Measurements from ENCODE around the gene L3HYPDH.

The L3HYPDH gene

DNA sequence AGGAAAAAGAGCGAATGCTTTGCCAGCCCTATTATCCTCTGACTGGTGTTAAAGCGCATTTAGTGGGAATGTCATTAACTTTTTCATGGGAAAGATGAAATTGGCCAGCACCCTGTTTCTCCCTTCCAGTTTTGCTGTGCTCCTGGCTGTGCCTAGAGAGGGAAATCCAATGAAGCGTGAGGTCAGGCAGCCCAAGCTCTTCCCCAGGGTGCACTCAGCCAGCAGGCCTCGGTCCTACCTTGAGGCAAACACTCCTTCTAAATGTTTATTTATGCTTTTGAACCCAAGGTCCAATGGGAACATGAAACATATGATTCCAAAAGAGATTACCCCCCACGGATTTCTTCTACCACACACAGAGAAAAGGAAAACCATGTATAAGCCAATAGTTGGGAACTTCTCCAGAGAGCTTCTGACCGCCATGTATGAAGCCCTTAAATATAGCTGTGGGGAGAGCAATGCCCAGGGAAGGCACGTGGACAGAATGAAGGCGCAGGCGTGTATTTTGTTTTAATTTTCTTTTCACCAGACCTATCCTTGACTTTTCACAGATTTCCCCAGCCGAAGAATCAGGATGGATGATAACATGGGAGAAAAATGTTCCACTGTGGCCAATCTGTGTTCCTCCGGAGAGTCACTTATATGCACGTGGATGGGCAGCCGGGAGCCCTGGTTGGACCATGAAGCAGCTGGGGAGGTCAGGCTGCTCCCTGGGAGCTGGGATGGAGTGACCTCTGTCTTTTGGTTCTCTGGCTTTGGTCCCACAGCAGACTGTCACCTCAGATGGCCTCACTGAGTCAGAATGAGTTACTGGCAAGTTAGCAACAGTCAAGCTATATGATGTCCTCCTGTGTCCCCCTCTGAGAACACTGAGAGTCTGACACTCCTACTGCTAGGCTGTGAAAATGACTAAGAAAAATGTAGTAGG is 56.3 kb downstream of the L3HYPDH start:
- DNase-seq (ENCODE audit: low read depth) = no peak

DNA sequence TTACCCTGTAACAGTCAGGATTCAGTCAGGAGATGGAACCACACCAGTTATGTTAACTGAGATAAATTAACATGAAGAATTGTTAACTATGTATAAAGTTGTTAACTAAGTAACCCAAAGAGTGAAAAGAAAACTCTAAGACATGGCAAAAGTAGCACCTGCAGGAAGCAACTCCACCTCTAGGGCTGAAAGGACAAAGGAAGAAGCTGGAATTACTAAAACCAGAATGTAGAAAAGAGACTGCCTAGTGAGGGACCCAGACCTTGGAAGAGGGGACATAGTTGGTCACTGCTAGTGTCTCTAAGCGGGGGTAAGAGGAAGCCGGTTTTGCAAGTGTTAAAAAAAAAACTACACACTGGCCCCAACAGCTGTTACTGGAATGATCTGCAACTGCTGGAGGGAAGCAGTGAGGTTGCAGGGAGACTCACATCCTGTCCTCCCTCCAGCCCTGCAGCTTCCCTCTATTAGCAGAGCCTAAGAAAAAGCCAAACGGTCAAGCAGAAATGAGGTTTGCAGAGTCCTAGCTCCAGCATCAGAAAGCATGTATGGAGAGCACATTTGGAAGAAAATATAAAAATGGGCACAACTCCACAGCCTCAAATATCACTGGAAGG is 58.8 kb downstream of the L3HYPDH start:
- no peak for DNase-seq (ENCODE audit: low read depth)

DNA sequence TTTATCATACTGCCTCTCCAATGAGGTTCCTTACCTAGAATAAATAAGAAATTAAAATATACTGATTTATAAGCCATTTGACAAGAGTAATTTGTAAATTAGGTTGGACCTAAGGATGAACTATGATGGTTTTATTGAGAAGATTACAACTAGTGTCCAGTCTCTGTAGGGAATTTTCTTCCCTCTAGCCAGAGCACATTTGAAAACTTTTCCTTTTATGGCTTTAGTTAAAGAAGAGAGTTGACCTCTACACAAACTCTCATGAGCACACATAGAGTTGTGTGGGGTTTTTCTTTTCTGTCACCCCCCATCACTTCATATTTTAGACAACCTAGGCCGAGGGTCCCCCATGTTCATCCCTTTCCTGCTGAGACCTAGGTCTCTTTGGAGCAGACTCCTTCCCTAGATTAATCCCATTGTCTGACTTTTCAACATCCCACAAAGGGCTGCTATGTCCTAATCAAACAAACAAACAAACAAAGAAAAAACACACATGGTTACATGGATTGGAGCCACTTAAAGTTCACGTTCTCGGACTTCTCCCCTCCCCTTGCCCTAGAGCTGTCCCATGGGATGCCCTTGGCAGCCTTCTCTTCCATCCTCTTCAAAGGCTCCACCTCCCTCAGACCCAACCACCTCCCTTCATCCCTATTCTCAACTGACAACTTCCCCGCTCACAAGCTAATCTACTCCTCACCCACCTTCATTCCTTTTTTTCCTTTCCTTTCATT is 59.7 kb downstream of the L3HYPDH start:
- DNase-seq (ENCODE audit: low read depth) = no peak
